ENCODE data around the gene PLA2G4F. TPM values are rescaled to one million over a fixed set of nuclear protein-coding genes. Genes with fewer than 3 reads are reported as not detected.

PLA2G4F gene
- polyA plus RNA-seq, 1 of the 3 experiments (the other 2 are of a cell fraction): not detected

- Histone ChIP-seq H3K9me3 (no peaks in the 10 kb centered on the region), H3K27ac (ENCODE audit: low read depth in 2 of 2, low read length in 1 of 2) (no peak overlapping the region; a peak in 1 of 4 replicates), H3K9ac (no peak overlapping the region), H3K4me1 (ENCODE audit: control insufficient read depth in 1 of 2, insufficient read depth in 2 of 2, low read depth in 1 of 2, low read length in 1 of 2) (no peaks in the 10 kb centered on the region), H3K79me2 (ENCODE audit: insufficient read depth) (peaks cover 43% of the 10 kb centered on the region), H3K9me2 (no peaks in the 10 kb centered on the region), H3K4me3 (ENCODE audit: low read depth in 2 of 2, low read length in 1 of 2) (no peak overlapping the region), H3K36me3 (replicated peaks in 1 of 2; ENCODE audit: control insufficient read depth in 1 of 2, insufficient read depth in 2 of 2, low read length in 1 of 2) (peaks cover 38 to 42% of the 10 kb centered on the region in 2 experiments), H3K4me2 (no peak overlapping the region), H3F3A (replicated peaks; ENCODE audit: insufficient read depth) (no peaks in the 10 kb centered on the region), H3K27me3 (ENCODE audit: insufficient read depth) (no peaks in the 10 kb centered on the region), H4K20me1 (ENCODE audit: insufficient read depth) (no peaks in the 10 kb centered on the region), H2AFZ (ENCODE audit: low read depth) (no peak overlapping the region)
- POLR2A ChIA-PET: interaction anchor here (0.8 kb wide), 1 partner anchor 15 kb away, joined by 3 read pairs; no protein-coding TSS in a partner anchor
- DNase-seq: no peak
- 84% methylated on average over 3 of the region's 3 CpGs for WGBS (ENCODE audit: low lambda C conversion rate)
- CTCF ChIA-PET: interaction anchor here (0.7 to 1.1 kb wide), 2 partner anchors 36 to 109 kb away, joined by 3 read pairs; no protein-coding TSS in a partner anchor
- TF ChIP-seq JUND (IDR thresholded peaks at IDR 0.05): no peak
These were observed 36.9 kb upstream of the PLA2G4F start for GRCh38 chr15:42193383-42193782.

DNA sequence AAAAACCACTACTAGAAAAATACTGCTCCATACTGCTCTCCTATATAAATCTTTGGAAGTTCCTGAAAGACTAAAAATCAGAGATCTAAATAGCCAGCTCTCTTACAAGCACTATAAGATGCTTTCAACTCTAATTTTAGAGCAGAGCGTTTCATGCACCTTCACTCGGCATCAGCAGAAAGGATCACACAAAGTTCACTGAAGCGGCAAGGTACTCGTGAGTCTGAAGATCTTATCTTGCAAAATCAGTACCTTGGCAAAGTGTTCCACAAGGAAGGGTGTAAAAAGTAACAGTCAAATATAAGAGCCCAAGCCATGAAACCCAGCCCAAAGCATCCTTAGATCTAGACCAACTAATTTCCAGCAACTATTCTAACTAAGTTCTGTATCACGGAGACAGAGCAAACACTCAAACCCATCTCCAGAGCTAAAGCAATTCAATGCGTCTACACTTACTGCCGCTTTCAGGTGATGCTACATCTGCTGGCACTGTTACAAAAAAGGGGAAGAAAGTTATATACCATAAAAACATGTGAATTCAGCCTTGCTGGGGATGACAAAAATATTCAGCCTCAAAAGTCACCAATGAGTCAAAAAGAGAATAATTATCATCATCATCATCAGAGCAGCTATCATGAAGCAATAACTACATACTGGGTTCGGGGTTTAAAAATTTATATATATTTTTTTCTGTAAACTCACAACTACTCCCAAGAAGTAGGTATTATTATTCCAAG, 35.3 kb upstream of the PLA2G4F start:
- no peaks in the 10 kb centered on the region for H3K27me3 ChIP-seq (ENCODE audit: insufficient read depth)
- ChIA-PET POLR2A (no interaction called here), CTCF (no interaction called here)
- H3K36me3 ChIP-seq (replicated peaks in 1 of 2; ENCODE audit: control insufficient read depth in 1 of 2, insufficient read depth in 2 of 2, low read length in 1 of 2): peaks cover 44 to 48% of the 10 kb centered on the region in 2 experiments
- H3K27ac ChIP-seq (ENCODE audit: low read depth in 2 of 2, low read length in 1 of 2): no peak overlapping the region
- no peaks in the 10 kb centered on the region for H3K4me1 ChIP-seq (ENCODE audit: control insufficient read depth in 1 of 2, insufficient read depth in 2 of 2, low read depth in 1 of 2, low read length in 1 of 2)
- no peak overlapping the region for H3K4me3 ChIP-seq (ENCODE audit: low read depth in 2 of 2, low read length in 1 of 2)
- no peaks in the 10 kb centered on the region for H3K9me2 ChIP-seq
- no peaks in the 10 kb centered on the region for H4K20me1 ChIP-seq (ENCODE audit: insufficient read depth)
- no peak overlapping the region for H3K9ac ChIP-seq
- H3F3A ChIP-seq (replicated peaks; ENCODE audit: insufficient read depth): no peaks in the 10 kb centered on the region
- H2AFZ ChIP-seq (ENCODE audit: low read depth): no peak overlapping the region
- no peak for DNase-seq
- H3K79me2 ChIP-seq (ENCODE audit: insufficient read depth): peaks cover 32% of the 10 kb centered on the region
- H3K4me2 ChIP-seq: no peak overlapping the region
- WGBS (ENCODE audit: low lambda C conversion rate): 90% methylated on average over 8 of the region's 8 CpGs
- H3K9me3 ChIP-seq: no peaks in the 10 kb centered on the region
- TF ChIP-seq TCF12 (IDR thresholded peaks at IDR 0.05): no peak
- no peak for TF ChIP-seq EP300 (IDR thresholded peaks at IDR 0.05; ENCODE audit: borderline replicate concordance in 1 of 2, low read depth in 1 of 2, low read length in 1 of 2)
- TF ChIP-seq CHD2 (IDR thresholded peaks at IDR 0.05; ENCODE audit: low read length, partially characterized antibody): no peak
- TF ChIP-seq, protein P1, sequence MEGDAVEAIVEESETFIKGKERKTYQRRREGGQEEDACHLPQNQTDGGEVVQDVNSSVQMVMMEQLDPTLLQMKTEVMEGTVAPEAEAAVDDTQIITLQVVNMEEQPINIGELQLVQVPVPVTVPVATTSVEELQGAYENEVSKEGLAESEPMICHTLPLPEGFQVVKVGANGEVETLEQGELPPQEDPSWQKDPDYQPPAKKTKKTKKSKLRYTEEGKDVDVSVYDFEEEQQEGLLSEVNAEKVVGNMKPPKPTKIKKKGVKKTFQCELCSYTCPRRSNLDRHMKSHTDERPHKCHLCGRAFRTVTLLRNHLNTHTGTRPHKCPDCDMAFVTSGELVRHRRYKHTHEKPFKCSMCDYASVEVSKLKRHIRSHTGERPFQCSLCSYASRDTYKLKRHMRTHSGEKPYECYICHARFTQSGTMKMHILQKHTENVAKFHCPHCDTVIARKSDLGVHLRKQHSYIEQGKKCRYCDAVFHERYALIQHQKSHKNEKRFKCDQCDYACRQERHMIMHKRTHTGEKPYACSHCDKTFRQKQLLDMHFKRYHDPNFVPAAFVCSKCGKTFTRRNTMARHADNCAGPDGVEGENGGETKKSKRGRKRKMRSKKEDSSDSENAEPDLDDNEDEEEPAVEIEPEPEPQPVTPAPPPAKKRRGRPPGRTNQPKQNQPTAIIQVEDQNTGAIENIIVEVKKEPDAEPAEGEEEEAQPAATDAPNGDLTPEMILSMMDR (IDR thresholded peaks at IDR 0.05): no peak
- TF ChIP-seq FOSL2 (IDR thresholded peaks at IDR 0.05; ENCODE audit: borderline replicate concordance, low read depth): no peak
- TF ChIP-seq JUND (IDR thresholded peaks at IDR 0.05): no peak
- no peak for TF ChIP-seq REST (IDR thresholded peaks at IDR 0.05; ENCODE audit: low read depth, low read length)
- no peak for TF ChIP-seq FOXJ3 (CRISPR knock-in tag; IDR thresholded peaks at IDR 0.05)
- TF ChIP-seq YY1 (IDR thresholded peaks at IDR 0.05; ENCODE audit: low read depth): no peak
- TF ChIP-seq RCOR1 (IDR thresholded peaks at IDR 0.05; ENCODE audit: low read length): no peak
- TF ChIP-seq NRF1 (IDR thresholded peaks at IDR 0.05; ENCODE audit: low read depth, low read length): no peak
- TF ChIP-seq GABPA (IDR thresholded peaks at IDR 0.05; ENCODE audit: low read depth): no peak
- TF ChIP-seq PBX3 (IDR thresholded peaks at IDR 0.05): no peak
- no peak for TF ChIP-seq TEAD4 (IDR thresholded peaks at IDR 0.05; ENCODE audit: borderline replicate concordance, insufficient read depth)
- no peak for TF ChIP-seq RAD21 (IDR thresholded peaks at IDR 0.05; ENCODE audit: low read length)
